ENCODE measurements around the gene FMN2.

FMN2 gene

GRCh38 chr1:240332672-240333071 lies 241.0 kb downstream of the FMN2 start:
- DNase-seq (ENCODE audit: low read depth, low spot score) = no peak
- H3K4me3 ChIP-seq (ENCODE audit: low read length) = no peak overlapping the region

GRCh38 chr1:240337781-240338180 lies 246.1 kb downstream of the FMN2 start:
- no peak overlapping the region for H3K4me3 ChIP-seq (ENCODE audit: low read length)
- no peak for DNase-seq (ENCODE audit: low read depth, low spot score)

- H3K4me3 ChIP-seq (ENCODE audit: low read length) = no peak overlapping the region
- no peak for DNase-seq (ENCODE audit: low read depth, low spot score)
These were observed 247.2 kb downstream of the FMN2 start for GRCh38 chr1:240338837-240339236.

- no peak overlapping the region for H3K4me3 ChIP-seq (ENCODE audit: low read length)
- DNase-seq (ENCODE audit: low read depth, low spot score) = no peak
These were observed 249.9 kb downstream of the FMN2 start for GRCh38 chr1:240341365-240342250.

- H3K4me3 ChIP-seq (ENCODE audit: low read length) = no peak overlapping the region
- no peak for DNase-seq (ENCODE audit: low read depth, low spot score)
These were observed 250.6 kb downstream of the FMN2 start for GRCh38 chr1:240342251-240342625.

- H3K4me3 ChIP-seq (ENCODE audit: low read length) = no peak overlapping the region
- DNase-seq (ENCODE audit: low read depth, low spot score) = no peak
These were observed 251.4 kb downstream of the FMN2 start for GRCh38 chr1:240343045-240343444.

GRCh38 chr1:240343966-240344365 lies 252.3 kb downstream of the FMN2 start:
- H3K4me3 ChIP-seq (ENCODE audit: low read length) = no peak overlapping the region
- DNase-seq (ENCODE audit: low read depth, low spot score) = no peak

GRCh38 chr1:240344918-240345317 lies 253.2 kb downstream of the FMN2 start:
- DNase-seq (ENCODE audit: low read depth, low spot score) = no peak
- H3K4me3 ChIP-seq (ENCODE audit: low read length) = no peak overlapping the region

GRCh38 chr1:240349695-240350094 lies 258.0 kb downstream of the FMN2 start:
- no peak overlapping the region for H3K4me3 ChIP-seq (ENCODE audit: low read length)
- no peak for DNase-seq (ENCODE audit: low read depth, low spot score)

GRCh38 chr1:240350910-240351331 lies 259.2 kb downstream of the FMN2 start:
- H3K4me3 ChIP-seq (ENCODE audit: low read length) = no peak overlapping the region
- DNase-seq (ENCODE audit: low read depth, low spot score) = no peak

GRCh38 chr1:240351690-240352089 lies 260.0 kb downstream of the FMN2 start:
- DNase-seq (ENCODE audit: low read depth, low spot score) = no peak
- no peak overlapping the region for H3K4me3 ChIP-seq (ENCODE audit: low read length)

- no peak for DNase-seq (ENCODE audit: low read depth, low spot score)
- no peak overlapping the region for H3K4me3 ChIP-seq (ENCODE audit: low read length)
These were observed 261.1 kb downstream of the FMN2 start for GRCh38 chr1:240352769-240353168.

- no peak overlapping the region for H3K4me3 ChIP-seq (ENCODE audit: low read length)
- DNase-seq (ENCODE audit: low read depth, low spot score) = no peak
These were observed 264.9 kb downstream of the FMN2 start for GRCh38 chr1:240356568-240356967.

GRCh38 chr1:240362046-240362445 lies 270.4 kb downstream of the FMN2 start:
- DNase-seq (ENCODE audit: low read depth, low spot score) = no peak
- H3K4me3 ChIP-seq (ENCODE audit: low read length) = no peak overlapping the region

GRCh38 chr1:240362826-240363225 lies 271.1 kb downstream of the FMN2 start:
- DNase-seq (ENCODE audit: low read depth, low spot score) = no peak

GRCh38 chr1:240363315-240363714 lies 271.6 kb downstream of the FMN2 start:
- DNase-seq (ENCODE audit: low read depth, low spot score) = no peak
- no peak overlapping the region for H3K4me3 ChIP-seq (ENCODE audit: low read length)

More at GRCh38 chr1:240362826-240363225, 271.1 kb downstream of the FMN2 start:
- no peak overlapping the region for H3K4me3 ChIP-seq (ENCODE audit: low read length)

GRCh38 chr1:240363914-240364313 lies 272.2 kb downstream of the FMN2 start:
- no peak overlapping the region for H3K4me3 ChIP-seq (ENCODE audit: low read length)
- DNase-seq (ENCODE audit: low read depth, low spot score) = no peak

- H3K4me3 ChIP-seq (ENCODE audit: low read length) = no peak overlapping the region
- no peak for DNase-seq (ENCODE audit: low read depth, low spot score)
These were observed 275.0 kb downstream of the FMN2 start for GRCh38 chr1:240366636-240367035.

GRCh38 chr1:240385551-240385950 lies 293.9 kb downstream of the FMN2 start:
- no peak overlapping the region for H3K4me3 ChIP-seq (ENCODE audit: low read length)
- DNase-seq (ENCODE audit: low read depth, low spot score) = no peak

- no peak overlapping the region for H3K4me3 ChIP-seq (ENCODE audit: low read length)
- DNase-seq (ENCODE audit: low read depth, low spot score) = no peak
These were observed 294.6 kb downstream of the FMN2 start for GRCh38 chr1:240385985-240386978.

Data from Jurkat, Clone E6-1 (cell line).